ENCODE data around the gene TSKU. TPM values are rescaled to one million over a fixed set of nuclear protein-coding genes. Genes with fewer than 3 reads are reported as not detected.

The TSKU gene
- 19.0 and 20.0 TPM in 2 replicates for polyA plus RNA-seq (2014; cell fraction: cytosol; rRNA removed)
- 8.4 and 10.4 TPM in 2 replicates for polyA plus RNA-seq (2014; cell fraction: nucleus; rRNA removed)

DNA sequence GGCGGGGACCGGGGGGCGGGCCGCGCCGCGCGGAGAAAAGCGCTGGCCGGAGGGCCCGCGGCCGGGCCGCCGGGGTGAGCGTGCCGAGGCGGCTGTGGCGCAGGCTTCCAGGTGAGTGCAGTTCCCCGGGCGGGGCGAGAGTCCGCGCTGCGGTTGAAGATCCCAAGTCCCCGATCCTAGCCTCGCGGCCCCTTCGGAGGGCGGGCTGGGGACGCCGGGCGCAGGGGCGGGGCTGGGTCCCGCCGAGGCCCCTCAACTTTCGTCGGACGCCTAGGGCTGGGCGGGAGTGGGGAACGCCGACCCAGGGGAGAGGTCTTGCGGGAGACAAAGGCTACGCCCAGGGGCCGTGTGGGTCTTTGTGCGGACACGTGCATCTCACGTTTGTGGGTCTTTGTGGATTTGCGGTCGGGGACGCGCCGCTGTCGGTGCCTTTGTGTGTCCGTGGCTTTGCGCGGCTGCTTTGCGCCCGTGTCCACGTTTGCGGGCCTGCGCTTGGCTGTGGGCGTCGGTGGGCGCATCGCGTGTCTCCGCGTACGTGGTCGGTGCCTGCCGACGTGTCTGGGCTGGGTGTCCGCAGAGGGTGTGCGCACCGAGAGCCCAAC, at the start of gene TSKU:
TSKU (plus strand) TSS at position 63 of the 602 bp plus-strand sequence. CDS start 12,261 bp downstream, outside the sequence.
- DNase-seq (ENCODE audit: low spot score) = peak; percentile 55

DNA sequence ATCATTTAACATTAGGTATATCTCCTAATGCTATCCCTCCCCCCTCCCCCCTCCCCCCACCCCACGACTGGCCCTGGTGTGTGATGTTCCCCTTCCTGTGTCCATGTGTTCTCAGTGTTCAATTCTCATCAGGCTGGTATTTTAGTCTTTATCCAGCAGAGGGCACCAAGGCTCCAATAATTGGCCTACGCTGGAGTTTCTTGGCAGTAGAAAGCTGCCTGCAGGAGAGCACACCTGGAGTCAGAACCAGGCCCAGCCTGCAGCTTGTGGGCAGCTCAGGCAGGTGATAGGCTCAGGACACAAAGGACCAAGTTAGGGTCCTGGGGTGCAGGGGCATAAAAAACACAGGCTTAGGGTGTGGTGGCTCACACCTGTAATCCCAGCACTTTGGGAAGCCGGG, 49.2 kb upstream of the TSKU start:
- peak; percentile 69 for DNase-seq (ENCODE audit: low spot score)

- DNase-seq (ENCODE audit: low spot score) = peak; percentile 59
Observed at GRCh38 chr11:76734456-76735420, 48.4 kb upstream of the TSKU start.

- peak; percentile 61 for DNase-seq (ENCODE audit: low spot score)
Observed at GRCh38 chr11:76735841-76736240, 47.3 kb upstream of the TSKU start.

GRCh38 chr11:76736266-76736665, 46.9 kb upstream of the TSKU start:
- no peak for DNase-seq (ENCODE audit: low spot score)

- no peak for DNase-seq (ENCODE audit: low spot score)
Observed at GRCh38 chr11:76736773-76737495, 46.2 kb upstream of the TSKU start.

DNA sequence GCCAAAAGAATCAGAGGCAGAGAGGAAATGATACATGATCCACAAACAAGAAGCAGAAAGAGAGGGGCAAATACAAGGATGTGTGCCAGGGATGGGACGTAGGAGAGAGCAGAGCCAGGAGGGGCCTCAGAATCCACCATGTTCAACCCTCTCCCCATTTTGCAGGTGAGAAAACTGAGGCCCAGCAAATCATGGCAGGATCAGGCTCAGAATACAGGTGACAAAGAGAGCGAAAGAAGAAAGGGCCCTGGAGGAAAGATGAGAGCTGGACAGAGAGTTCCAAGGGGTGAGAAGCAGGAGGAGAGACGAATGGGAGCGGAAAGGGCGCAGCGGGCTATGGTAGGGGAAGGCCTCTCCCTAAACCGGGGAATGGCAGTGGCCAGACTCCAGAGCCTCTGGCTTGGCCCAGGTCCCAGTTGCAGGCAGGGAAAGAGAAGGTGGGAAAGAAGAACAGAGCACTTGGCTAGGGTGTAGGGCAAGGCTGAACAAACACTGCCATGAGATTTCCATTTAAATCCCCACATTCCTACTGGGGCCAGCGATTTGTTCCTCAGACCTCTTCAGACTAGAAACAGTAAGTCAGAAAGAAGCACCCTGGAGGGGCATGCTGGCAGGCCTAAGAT, 44.4 kb upstream of the TSKU start:
- DNase-seq (ENCODE audit: low spot score) = no peak

DNA sequence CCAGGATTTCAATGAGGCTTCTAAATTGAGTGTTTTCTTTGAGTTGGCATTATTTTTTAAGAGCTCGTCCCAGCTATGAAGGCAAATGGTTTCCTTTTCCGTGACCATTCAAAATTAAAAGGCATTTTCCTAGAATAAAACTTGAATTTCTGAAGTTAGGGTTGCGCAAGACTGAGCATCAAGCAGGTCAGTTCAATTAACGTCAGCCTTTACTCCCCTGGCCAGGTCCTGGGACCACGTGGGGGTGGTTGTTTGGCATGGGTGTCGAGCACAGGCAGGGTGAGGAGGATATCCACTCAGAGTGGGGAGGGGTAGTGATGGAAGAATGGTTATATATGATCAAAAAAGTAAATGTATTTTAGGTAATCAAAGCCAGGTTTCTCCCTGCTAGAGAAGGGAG, 43.4 kb upstream of the TSKU start:
- DNase-seq (ENCODE audit: low spot score) = no peak

GRCh38 chr11:76740772-76741171, 42.4 kb upstream of the TSKU start:
- DNase-seq (ENCODE audit: low spot score) = no peak

GRCh38 chr11:76742902-76743301, 40.3 kb upstream of the TSKU start:
- no peak for DNase-seq (ENCODE audit: low spot score)

GRCh38 chr11:76744186-76745043, 38.7 kb upstream of the TSKU start:
- no peak for DNase-seq (ENCODE audit: low spot score)

DNA sequence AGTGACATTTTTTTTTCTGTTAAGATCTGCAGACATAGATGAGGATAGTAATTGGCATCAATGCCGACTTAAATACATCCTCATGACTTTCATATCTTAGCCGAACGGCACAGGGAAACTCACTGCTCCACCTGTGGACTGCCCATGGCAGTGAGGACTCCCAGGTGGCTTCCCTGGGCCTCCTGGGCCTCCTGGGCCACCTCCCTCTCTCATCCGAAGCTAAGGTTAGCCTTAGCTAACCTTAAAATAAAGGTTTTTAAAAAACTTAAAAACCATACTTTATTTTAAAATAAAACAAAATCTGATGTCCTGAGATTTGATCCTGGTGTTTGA, 38.1 kb upstream of the TSKU start:
- DNase-seq (ENCODE audit: low spot score) = no peak

GRCh38 chr11:76745561-76746207, 37.5 kb upstream of the TSKU start:
- no peak for DNase-seq (ENCODE audit: low spot score)

DNA sequence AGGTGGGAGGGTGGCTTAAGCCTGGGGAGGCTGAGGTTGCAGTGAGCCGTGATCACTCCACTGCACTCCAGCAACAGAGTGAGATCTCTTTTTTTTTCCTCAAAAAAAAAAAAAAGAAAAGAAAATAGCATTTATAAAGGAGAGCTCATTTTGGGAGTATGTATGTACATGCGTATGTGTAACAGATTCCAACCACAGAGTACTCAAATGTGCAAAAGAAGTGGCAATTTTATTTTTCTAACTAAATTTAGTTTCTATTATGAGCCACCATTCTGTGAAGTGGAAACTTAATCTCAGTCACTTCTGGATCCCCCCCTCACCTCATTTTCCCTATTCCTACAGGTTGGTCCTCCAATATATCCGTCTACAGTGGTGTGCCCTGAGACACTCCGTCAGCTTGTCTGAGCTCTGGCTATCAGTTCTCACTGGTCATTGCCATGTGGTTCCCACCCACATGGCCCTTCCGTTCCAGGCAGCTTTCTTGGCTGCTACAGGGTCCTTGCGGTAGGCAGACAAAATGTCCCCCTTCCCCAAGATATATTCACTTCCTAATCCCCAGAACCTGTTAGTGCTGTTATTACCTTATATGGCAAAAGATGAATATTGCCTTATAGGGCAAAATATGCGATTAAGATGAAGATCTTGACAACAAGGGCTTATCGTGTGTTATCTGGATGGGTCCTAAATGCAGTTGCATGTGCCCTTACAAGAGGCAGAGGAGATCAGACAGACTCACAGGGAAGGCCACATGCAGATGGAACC, 35.8 kb upstream of the TSKU start:
- DNase-seq (ENCODE audit: low spot score) = peak; percentile 70

DNA sequence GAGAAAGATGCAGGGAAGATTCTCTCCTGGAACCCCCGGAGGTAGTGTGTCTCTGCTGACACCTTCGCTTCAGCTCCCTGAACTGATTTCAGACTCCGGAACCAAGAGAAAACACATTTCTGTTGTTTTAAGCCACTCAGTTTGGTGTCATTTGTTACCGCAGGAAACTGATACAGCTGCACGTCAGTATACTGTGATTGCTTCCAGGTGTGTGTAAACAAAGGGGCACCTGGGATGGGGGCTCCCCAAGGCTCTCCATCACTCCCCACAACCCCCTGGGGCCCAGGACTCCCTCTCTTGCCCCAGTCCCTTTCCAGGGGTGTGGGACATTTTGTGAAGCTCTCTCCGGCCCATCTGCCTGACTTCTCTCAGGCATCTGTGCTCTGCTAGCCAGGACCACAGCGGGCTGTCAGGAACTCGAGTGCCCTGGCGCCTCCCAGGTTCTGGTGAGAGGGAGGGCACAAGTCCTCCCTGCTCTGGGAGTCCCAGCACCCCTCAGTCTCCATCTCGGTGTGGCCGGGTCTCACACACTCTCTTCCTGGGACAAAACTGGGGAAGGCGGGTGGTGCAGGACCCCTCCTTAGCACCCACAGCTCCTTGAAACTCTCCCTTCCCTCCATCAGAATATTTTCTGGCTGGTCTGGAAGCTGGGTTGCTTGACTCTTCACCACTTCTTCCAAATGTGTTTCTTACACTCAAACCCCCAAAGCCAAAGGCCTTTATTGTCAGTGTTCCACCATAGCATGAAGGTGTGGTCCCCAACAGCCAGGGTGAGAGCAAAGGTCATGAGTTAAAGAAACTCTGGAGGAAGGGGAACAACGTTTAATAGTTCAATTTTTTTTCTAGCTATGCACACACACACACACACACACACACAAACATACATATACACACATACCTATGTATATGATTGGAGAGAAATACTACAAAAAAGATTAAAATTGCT, 35.0 kb upstream of the TSKU start:
- DNase-seq (ENCODE audit: low spot score) = peak; percentile 30

- no peak for DNase-seq (ENCODE audit: low spot score)
Observed at GRCh38 chr11:76748948-76749347, 34.2 kb upstream of the TSKU start.

DNA sequence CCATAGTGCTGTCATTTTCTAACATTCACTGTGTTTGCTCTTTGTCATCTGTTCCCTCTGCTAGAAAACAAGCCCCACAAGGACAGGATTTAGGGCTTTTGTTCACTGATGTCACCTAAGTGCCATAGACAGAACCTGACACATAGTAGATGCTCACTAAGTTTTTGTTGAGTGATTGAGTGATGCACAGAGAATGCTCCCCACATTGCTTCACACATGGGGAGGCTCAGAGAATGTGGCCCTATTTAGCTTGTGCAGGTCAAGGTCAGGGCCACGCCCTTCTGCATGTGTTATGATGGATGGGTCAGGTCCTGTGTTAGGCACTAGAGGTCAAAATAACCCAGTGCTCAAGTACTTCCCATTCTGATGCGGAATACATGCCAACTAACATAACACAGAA, 33.1 kb upstream of the TSKU start:
- no peak for DNase-seq (ENCODE audit: low spot score)

GRCh38 chr11:76750746-76751145, 32.4 kb upstream of the TSKU start:
- DNase-seq (ENCODE audit: low spot score) = no peak

Measured in SK-N-DZ (cell line).